ENCODE results near the gene TERT.

Gene TERT

GRCh38 chr5:1224631-1225030 lies 70.2 kb downstream of the TERT start:
- no peak overlapping the region for H3K27ac ChIP-seq (ENCODE audit: low read length)
- H3K36me3 ChIP-seq (ENCODE audit: control insufficient read depth in 1 of 2, insufficient read depth in 2 of 2, low read length in 2 of 2), result no peaks in the 10 kb centered on the region
- H3K9me3 ChIP-seq (ENCODE audit: control insufficient read depth in 1 of 2, low read length in 2 of 2), result no peaks in the 10 kb centered on the region
- no peaks in the 10 kb centered on the region for H3K4me1 ChIP-seq (ENCODE audit: control insufficient read depth in 1 of 2, insufficient read depth in 2 of 2, low read length in 2 of 2)
- H3K27me3 ChIP-seq (ENCODE audit: low read depth, low read length), result no peaks in the 10 kb centered on the region
- H3K4me3 ChIP-seq (ENCODE audit: low read depth in 1 of 2, low read length in 2 of 2), result no peak overlapping the region

DNA sequence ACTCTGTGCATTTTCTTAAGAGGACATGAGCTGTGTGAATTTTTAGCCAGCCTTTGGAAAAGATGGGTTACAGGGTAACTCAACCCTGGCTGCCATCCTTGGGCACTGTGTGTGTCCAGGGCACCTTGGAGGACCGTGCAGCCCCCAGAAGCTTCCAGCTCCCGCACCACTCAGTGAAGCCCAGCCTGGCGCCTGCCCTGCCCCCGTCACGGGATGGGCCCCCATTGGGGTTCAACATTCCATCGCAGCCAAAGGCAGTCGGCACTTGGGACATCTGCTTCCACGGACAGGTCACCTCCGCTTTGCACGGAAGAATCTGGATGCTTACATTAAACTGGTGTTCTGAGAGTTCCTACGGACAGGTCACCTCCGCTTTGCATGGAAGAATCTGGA lies 71.6 kb downstream of the TERT start:
- Histone ChIP-seq H3K4me3 (ENCODE audit: low read depth in 1 of 2, low read length in 2 of 2) (no peak overlapping the region), H3K27ac (ENCODE audit: low read length) (no peak overlapping the region), H3K36me3 (ENCODE audit: control insufficient read depth in 1 of 2, insufficient read depth in 2 of 2, low read length in 2 of 2) (no peaks in the 10 kb centered on the region)

DNA sequence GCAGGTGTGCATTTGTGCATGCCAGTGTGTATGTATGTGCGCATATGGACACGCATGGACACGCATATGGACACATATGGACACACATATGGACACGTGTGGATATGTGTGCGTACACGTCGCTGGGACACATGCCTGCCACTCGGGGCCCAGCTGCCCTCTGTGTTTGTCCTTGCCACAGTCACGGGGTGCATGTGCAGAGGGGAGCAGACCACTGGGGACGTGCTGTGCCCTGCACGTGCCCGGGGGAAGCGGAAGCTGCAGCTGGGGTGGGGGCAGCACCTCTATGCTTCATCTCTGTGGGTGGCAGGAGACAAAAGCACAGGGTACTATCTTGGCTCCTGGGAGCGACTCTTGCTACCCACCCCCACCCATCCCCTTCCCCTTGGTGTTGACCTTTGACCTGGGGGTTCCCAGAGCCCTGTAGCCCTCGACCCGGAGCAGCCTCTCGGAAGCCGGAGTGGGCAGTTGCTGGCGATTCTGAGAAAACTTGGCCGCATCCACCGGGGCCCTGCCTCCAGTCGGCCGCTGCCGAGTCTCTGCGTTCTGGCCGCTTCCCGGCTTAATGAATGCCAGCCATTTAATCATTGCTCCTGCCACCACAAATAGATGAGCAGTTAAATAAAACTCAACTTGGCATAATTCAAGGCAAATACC lies 72.1 kb downstream of the TERT start:
- Histone ChIP-seq H3K4me1 (ENCODE audit: control insufficient read depth in 1 of 2, insufficient read depth in 2 of 2, low read length in 2 of 2) (no peaks in the 10 kb centered on the region), H3K4me3 (ENCODE audit: low read depth in 1 of 2, low read length in 2 of 2) (no peak overlapping the region), H3K27me3 (ENCODE audit: low read depth, low read length) (no peaks in the 10 kb centered on the region), H3K36me3 (ENCODE audit: control insufficient read depth in 1 of 2, insufficient read depth in 2 of 2, low read length in 2 of 2) (no peaks in the 10 kb centered on the region), H3K9me3 (ENCODE audit: control insufficient read depth in 1 of 2, low read length in 2 of 2) (no peaks in the 10 kb centered on the region), H3K27ac (ENCODE audit: low read length) (no peak overlapping the region)

More for the DNA sequence above, 71.6 kb downstream of the TERT start:
- H3K27me3 ChIP-seq (ENCODE audit: low read depth, low read length), result no peaks in the 10 kb centered on the region
- no peaks in the 10 kb centered on the region for H3K4me1 ChIP-seq (ENCODE audit: control insufficient read depth in 1 of 2, insufficient read depth in 2 of 2, low read length in 2 of 2)
- H3K9me3 ChIP-seq (ENCODE audit: control insufficient read depth in 1 of 2, low read length in 2 of 2), result no peaks in the 10 kb centered on the region

GRCh38 chr5:1222147-1222546 lies 72.7 kb downstream of the TERT start:
- Histone ChIP-seq H3K27ac (ENCODE audit: low read length) (no peak overlapping the region), H3K4me3 (ENCODE audit: low read depth in 1 of 2, low read length in 2 of 2) (no peak overlapping the region), H3K27me3 (ENCODE audit: low read depth, low read length) (no peaks in the 10 kb centered on the region), H3K36me3 (ENCODE audit: control insufficient read depth in 1 of 2, insufficient read depth in 2 of 2, low read length in 2 of 2) (no peaks in the 10 kb centered on the region), H3K9me3 (ENCODE audit: control insufficient read depth in 1 of 2, low read length in 2 of 2) (no peaks in the 10 kb centered on the region), H3K4me1 (ENCODE audit: control insufficient read depth in 1 of 2, insufficient read depth in 2 of 2, low read length in 2 of 2) (no peaks in the 10 kb centered on the region)

DNA sequence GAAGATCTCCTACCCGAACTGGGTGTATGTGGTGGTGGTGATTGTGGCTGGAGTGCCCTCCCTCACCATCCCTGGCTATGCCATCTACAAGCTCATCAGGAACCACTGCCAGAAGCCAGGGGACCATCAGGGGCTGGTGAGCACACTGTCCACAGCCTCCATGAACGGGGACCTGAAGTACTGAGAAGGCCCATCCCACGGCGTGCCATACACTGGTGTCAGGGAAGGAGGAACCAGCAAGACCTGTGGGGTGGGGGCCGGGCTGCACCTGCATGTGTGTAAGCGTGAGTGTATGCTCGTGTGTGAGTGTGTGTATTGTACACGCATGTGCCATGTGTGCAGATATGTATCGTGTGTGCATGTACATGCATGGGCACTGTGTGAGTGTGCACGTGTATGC lies 73.1 kb downstream of the TERT start:
- Histone ChIP-seq H3K4me3 (ENCODE audit: low read depth in 1 of 2, low read length in 2 of 2) (no peak overlapping the region), H3K27me3 (ENCODE audit: low read depth, low read length) (no peaks in the 10 kb centered on the region), H3K4me1 (ENCODE audit: control insufficient read depth in 1 of 2, insufficient read depth in 2 of 2, low read length in 2 of 2) (no peaks in the 10 kb centered on the region), H3K9me3 (ENCODE audit: control insufficient read depth in 1 of 2, low read length in 2 of 2) (no peaks in the 10 kb centered on the region), H3K36me3 (ENCODE audit: control insufficient read depth in 1 of 2, insufficient read depth in 2 of 2, low read length in 2 of 2) (no peaks in the 10 kb centered on the region), H3K27ac (ENCODE audit: low read length) (no peak overlapping the region)

GRCh38 chr5:1220831-1221230 lies 74.0 kb downstream of the TERT start:
- Histone ChIP-seq H3K27ac (ENCODE audit: low read length) (no peak overlapping the region), H3K9me3 (ENCODE audit: control insufficient read depth in 1 of 2, low read length in 2 of 2) (peaks cover 0 to 6% of the 10 kb centered on the region in 2 donors), H3K27me3 (ENCODE audit: low read depth, low read length) (no peaks in the 10 kb centered on the region), H3K4me3 (ENCODE audit: low read depth in 1 of 2, low read length in 2 of 2) (no peak overlapping the region), H3K36me3 (ENCODE audit: control insufficient read depth in 1 of 2, insufficient read depth in 2 of 2, low read length in 2 of 2) (no peaks in the 10 kb centered on the region), H3K4me1 (ENCODE audit: control insufficient read depth in 1 of 2, insufficient read depth in 2 of 2, low read length in 2 of 2) (no peaks in the 10 kb centered on the region)

DNA sequence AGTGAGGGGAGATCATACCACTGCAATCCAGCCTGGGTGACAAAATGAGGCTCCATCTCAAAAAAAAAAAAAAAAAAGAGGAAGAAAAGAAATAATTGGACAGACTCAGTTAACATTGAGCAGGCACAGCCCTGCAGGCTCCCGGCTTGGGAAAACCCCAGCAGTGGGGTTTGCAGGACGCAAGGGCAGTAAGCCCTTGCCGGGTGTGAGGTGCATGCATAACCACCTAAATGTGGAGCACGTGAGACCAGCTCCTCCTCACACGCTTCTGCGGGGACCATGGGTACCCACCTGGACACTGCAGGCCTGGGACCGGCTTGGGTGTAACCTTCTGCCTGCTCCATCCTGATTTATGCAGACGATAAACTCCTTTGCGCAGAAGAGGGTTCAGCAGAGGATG lies 74.5 kb downstream of the TERT start:
- no peaks in the 10 kb centered on the region for H3K36me3 ChIP-seq (ENCODE audit: control insufficient read depth in 1 of 2, insufficient read depth in 2 of 2, low read length in 2 of 2)
- H3K9me3 ChIP-seq (ENCODE audit: control insufficient read depth in 1 of 2, low read length in 2 of 2), result peaks cover 0 to 10% of the 10 kb centered on the region in 2 donors
- no peaks in the 10 kb centered on the region for H3K4me1 ChIP-seq (ENCODE audit: control insufficient read depth in 1 of 2, insufficient read depth in 2 of 2, low read length in 2 of 2)
- H3K27me3 ChIP-seq (ENCODE audit: low read depth, low read length), result no peaks in the 10 kb centered on the region
- no peak overlapping the region for H3K4me3 ChIP-seq (ENCODE audit: low read depth in 1 of 2, low read length in 2 of 2)
- H3K27ac ChIP-seq (ENCODE audit: low read length), result no peak overlapping the region

DNA sequence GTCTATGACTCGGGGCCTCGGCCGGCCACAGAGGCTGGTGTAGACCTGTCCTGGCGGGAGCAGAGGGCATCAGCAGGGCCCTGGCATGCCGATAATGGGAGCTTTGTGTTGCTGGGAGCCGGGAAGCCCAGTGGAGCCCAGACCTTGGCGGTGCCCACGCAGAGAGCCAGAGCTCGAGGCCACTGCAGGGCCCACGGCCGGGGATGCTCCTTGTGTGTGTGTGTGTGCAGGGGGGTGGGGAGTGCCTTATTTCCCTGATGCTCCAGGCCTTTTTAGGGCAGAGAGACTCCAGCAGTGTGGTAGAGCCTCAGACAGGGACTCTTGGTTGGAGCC lies 75.1 kb downstream of the TERT start:
- no peak overlapping the region for H3K27ac ChIP-seq (ENCODE audit: low read length)
- H3K36me3 ChIP-seq (ENCODE audit: control insufficient read depth in 1 of 2, insufficient read depth in 2 of 2, low read length in 2 of 2), result no peaks in the 10 kb centered on the region
- peaks cover 0 to 10% of the 10 kb centered on the region in 2 donors for H3K9me3 ChIP-seq (ENCODE audit: control insufficient read depth in 1 of 2, low read length in 2 of 2)
- no peaks in the 10 kb centered on the region for H3K4me1 ChIP-seq (ENCODE audit: control insufficient read depth in 1 of 2, insufficient read depth in 2 of 2, low read length in 2 of 2)
- H3K4me3 ChIP-seq (ENCODE audit: low read depth in 1 of 2, low read length in 2 of 2), result no peak overlapping the region
- no peaks in the 10 kb centered on the region for H3K27me3 ChIP-seq (ENCODE audit: low read depth, low read length)

DNA sequence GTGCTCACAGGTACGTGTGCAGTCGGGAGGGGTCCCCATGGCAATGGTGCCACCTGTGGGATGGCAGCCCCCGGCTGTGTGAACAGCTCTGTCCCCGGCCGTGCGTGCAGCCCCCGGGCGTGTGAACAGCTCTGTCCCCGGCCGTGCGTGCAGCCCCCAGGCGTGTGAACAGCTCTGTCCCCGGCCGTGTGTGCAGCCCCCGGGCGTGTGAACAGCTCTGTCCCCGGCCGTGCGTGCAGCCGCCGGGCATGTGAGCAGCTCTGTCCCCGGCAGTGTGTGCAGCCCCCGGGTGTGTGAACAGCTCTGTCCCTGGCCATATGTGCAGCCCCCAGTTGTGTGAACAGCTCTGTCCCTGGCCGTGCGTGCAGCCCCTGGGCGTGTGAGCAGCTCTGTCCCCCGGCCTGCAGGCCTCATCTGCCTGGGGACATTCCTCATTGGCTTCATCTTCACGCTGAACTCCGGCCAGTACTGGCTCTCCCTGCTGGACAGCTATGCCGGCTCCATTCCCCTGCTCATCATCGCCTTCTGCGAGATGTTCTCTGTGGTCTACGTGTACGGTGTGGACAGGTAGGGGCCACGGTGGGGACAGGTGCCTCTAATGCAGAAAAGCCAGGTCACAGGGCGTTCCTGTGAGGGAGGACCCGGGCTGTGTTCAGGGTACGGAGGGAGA lies 75.6 kb downstream of the TERT start:
- Histone ChIP-seq H3K27ac (ENCODE audit: low read length) (no peak overlapping the region), H3K4me1 (ENCODE audit: control insufficient read depth in 1 of 2, insufficient read depth in 2 of 2, low read length in 2 of 2) (no peaks in the 10 kb centered on the region), H3K27me3 (ENCODE audit: low read depth, low read length) (no peaks in the 10 kb centered on the region), H3K4me3 (ENCODE audit: low read depth in 1 of 2, low read length in 2 of 2) (no peak overlapping the region), H3K9me3 (ENCODE audit: control insufficient read depth in 1 of 2, low read length in 2 of 2) (peaks cover 0 to 10% of the 10 kb centered on the region in 2 donors), H3K36me3 (ENCODE audit: control insufficient read depth in 1 of 2, insufficient read depth in 2 of 2, low read length in 2 of 2) (no peaks in the 10 kb centered on the region)

GRCh38 chr5:1218351-1219080 lies 76.4 kb downstream of the TERT start:
- Histone ChIP-seq H3K27ac (ENCODE audit: low read length) (no peak overlapping the region), H3K9me3 (ENCODE audit: control insufficient read depth in 1 of 2, low read length in 2 of 2) (peaks cover 0 to 10% of the 10 kb centered on the region in 2 donors), H3K4me1 (ENCODE audit: control insufficient read depth in 1 of 2, insufficient read depth in 2 of 2, low read length in 2 of 2) (no peaks in the 10 kb centered on the region), H3K4me3 (ENCODE audit: low read depth in 1 of 2, low read length in 2 of 2) (no peak overlapping the region), H3K36me3 (ENCODE audit: control insufficient read depth in 1 of 2, insufficient read depth in 2 of 2, low read length in 2 of 2) (no peaks in the 10 kb centered on the region), H3K27me3 (ENCODE audit: low read depth, low read length) (no peaks in the 10 kb centered on the region)

DNA sequence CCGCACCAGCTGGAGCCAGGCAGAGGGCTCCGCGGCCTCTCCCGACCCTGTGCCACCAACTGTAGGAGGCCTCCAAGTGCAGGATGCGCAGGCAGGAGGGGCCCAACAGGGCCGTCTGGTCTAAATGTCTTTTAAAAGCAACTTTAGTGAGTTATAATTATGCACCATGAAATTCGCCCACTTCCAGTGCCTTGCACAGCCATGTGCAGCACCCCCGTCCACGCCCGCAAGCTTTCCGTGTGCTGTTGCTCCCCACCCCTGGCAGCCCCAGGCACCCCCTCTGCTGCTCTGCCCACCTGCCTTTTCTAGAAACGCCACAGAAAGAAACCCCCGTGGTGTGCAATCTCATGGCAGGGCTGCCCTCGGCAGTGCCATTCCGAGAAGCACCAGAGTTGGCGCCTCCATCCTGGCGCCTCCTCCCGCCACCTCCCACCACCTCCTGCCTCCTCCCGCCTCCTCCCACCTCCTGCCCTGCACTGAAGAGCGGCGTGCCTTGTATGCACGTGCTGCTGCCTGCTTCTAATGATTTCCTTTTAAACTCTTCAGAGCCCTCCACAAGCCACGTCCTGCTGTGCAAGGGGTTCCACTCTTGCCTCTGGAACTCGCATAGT lies 77.2 kb downstream of the TERT start:
- Histone ChIP-seq H3K36me3 (ENCODE audit: control insufficient read depth in 1 of 2, insufficient read depth in 2 of 2, low read length in 2 of 2) (no peaks in the 10 kb centered on the region), H3K4me3 (ENCODE audit: low read depth in 1 of 2, low read length in 2 of 2) (no peak overlapping the region), H3K4me1 (ENCODE audit: control insufficient read depth in 1 of 2, insufficient read depth in 2 of 2, low read length in 2 of 2) (no peaks in the 10 kb centered on the region), H3K27me3 (ENCODE audit: low read depth, low read length) (no peaks in the 10 kb centered on the region), H3K27ac (ENCODE audit: low read length) (no peak overlapping the region), H3K9me3 (ENCODE audit: control insufficient read depth in 1 of 2, low read length in 2 of 2) (peaks cover 0 to 10% of the 10 kb centered on the region in 2 donors)
